CD14-positive monocyte (primary cell): Measurements from ENCODE around the gene CLEC2B. TPM values are rescaled to one million over a fixed set of nuclear protein-coding genes. Genes with fewer than 3 reads are reported as not detected.
"Not testable (repeated sequence)": the region's sequence is repeated elsewhere in the genome, so short reads cannot be mapped to it uniquely, and the experiment has no call there.

Experiments
- DNase-seq, 3 donors: peaks; one replicate each; pipeline ENCODE4 v3.0.0-alpha.2; 2011 to 2022
- H2AFZ ChIP-seq: 2 replicates; pipeline ENCODE4 v1.6.0; 2012; ENCODE audit warnings: mild to moderate bottlenecking, low read depth, low read length, inconsistent platforms; ENCODE audit not compliant: insufficient read depth, poor library complexity, severe bottlenecking
- H3K27ac ChIP-seq, 2 donors: 1 replicate in 1 of 2; 2 replicates in 1 of 2; pipeline ENCODE4 v1.5.1; 2012 to 2013; ENCODE audit warnings: low read length in 2 of 2, control low read depth in 1 of 2, inconsistent platforms in 1 of 2, low read depth in 1 of 2, mild to moderate bottlenecking in 1 of 2
- H3K27me3 ChIP-seq, 2 donors: one replicate each; pipeline versions ENCODE4 v1.6.0 to v1.6.1; 2011 to 2013; ENCODE audit warnings: low read length in 2 of 2; ENCODE audit not compliant: control insufficient read depth in 2 of 2, insufficient read depth in 2 of 2
- H3K36me3 ChIP-seq, 2 donors: replicated peaks in 1 of 2; 1 replicate in 1 of 2; 2 replicates in 1 of 2; pipeline versions ENCODE4 v1.5.1 to v1.6.1; 2012 to 2013; ENCODE audit warnings: low read length in 2 of 2, control low read depth in 1 of 2, inconsistent platforms in 1 of 2, mild to moderate bottlenecking in 1 of 2; ENCODE audit not compliant: insufficient read depth in 2 of 2, control insufficient read depth in 1 of 2
- H3K4me1 ChIP-seq, 2 donors: 1 replicate in 1 of 2; 2 replicates in 1 of 2; pipeline versions ENCODE4 v1.5.1 to v1.6.1; 2012 to 2013; ENCODE audit warnings: low read length in 2 of 2, control low read depth in 1 of 2, inconsistent platforms in 1 of 2, mild to moderate bottlenecking in 1 of 2, moderate library complexity in 1 of 2; ENCODE audit not compliant: insufficient read depth in 2 of 2, control insufficient read depth in 1 of 2
- H3K4me2 ChIP-seq: replicated peaks from 2 replicates; pipeline ENCODE3; 2012; ENCODE audit warnings: low read length, moderate library complexity, mild to moderate bottlenecking; ENCODE audit not compliant: poor library complexity, severe bottlenecking; ENCODE audit errors: extremely low read depth
- H3K4me3 ChIP-seq, 3 experiments: fragments of 200-600 bp in 1 of 3; sonication (generic) in 1 of 3; replicated peaks in 1 of 3; 1 replicate in 2 of 3; 2 replicates in 1 of 3; pipeline ENCODE4 v1.5.1; 2011 to 2013; ENCODE audit warnings: low read length in 3 of 3, mild to moderate bottlenecking in 3 of 3, control low read depth in 2 of 3, low read depth in 2 of 3, inconsistent platforms in 1 of 3, moderate library complexity in 1 of 3
- H3K79me2 ChIP-seq: 2 replicates; pipeline ENCODE4 v1.6.0; 2012; ENCODE audit warnings: mild to moderate bottlenecking, control low read depth, inconsistent platforms, low read length, moderate library complexity; ENCODE audit not compliant: insufficient read depth
- H3K9ac ChIP-seq: 2 replicates; pipeline ENCODE4 v1.6.0; 2017; ENCODE audit warnings: low read length, mild to moderate bottlenecking; ENCODE audit not compliant: insufficient read depth, poor library complexity, severe bottlenecking
- H3K9me3 ChIP-seq, 2 donors: replicated peaks in 1 of 2; 1 replicate in 1 of 2; 2 replicates in 1 of 2; pipeline versions ENCODE4 v1.5.1 to v1.6.1; 2012 to 2013; ENCODE audit warnings: low read length in 2 of 2, control low read depth in 1 of 2; ENCODE audit not compliant: control insufficient read depth in 1 of 2, insufficient read depth in 1 of 2
- H4K20me1 ChIP-seq: 2 replicates; pipeline ENCODE4 v1.6.0; 2012; ENCODE audit warnings: mild to moderate bottlenecking, low read length, control low read depth, moderate library complexity; ENCODE audit not compliant: insufficient read depth
- H3K27ac Mint-ChIP-seq, 7 donors: one replicate each; pipeline ENCODE4 v1.8.0; 2020; ENCODE audit warnings: mild to moderate bottlenecking in 7 of 7, mixed read lengths in 7 of 7, moderate library complexity in 6 of 7, inconsistent platforms in 2 of 7
- H3K27me3 Mint-ChIP-seq, 3 donors: one replicate each; pipeline ENCODE4 v1.8.0; 2021 to 2022; ENCODE audit warnings: low read depth in 3 of 3, mild to moderate bottlenecking in 3 of 3, mixed read lengths in 3 of 3, moderate library complexity in 3 of 3, inconsistent platforms in 1 of 3
- H3K36me3 Mint-ChIP-seq, 2 donors: one replicate each; pipeline ENCODE4 v1.8.0; 2020; ENCODE audit warnings: mixed read lengths in 2 of 2, inconsistent platforms in 1 of 2, mild to moderate bottlenecking in 1 of 2
- H3K4me1 Mint-ChIP-seq: one replicate; pipeline ENCODE4 v1.8.0; 2020; ENCODE audit warnings: mild to moderate bottlenecking, mixed read lengths
- H3K4me3 Mint-ChIP-seq, 2 donors: one replicate each; pipeline ENCODE4 v1.8.0; 2020; ENCODE audit warnings: mild to moderate bottlenecking in 2 of 2, mixed read lengths in 2 of 2, moderate library complexity in 1 of 2
- H3K9me3 Mint-ChIP-seq, 7 donors: one replicate each; pipeline ENCODE4 v1.8.0; 2020 to 2022; ENCODE audit warnings: mixed read lengths in 7 of 7, mild to moderate bottlenecking in 6 of 7, moderate library complexity in 6 of 7, inconsistent platforms in 2 of 7
- WGBS: methylation state at CpG from one replicate; pipeline ENCODE4 v1.1.5; 2013; ENCODE audit warnings: missing lambda C conversion rate; ENCODE audit not compliant: insufficient coverage; 5-methylcytosine and 5-hydroxymethylcytosine counted together
- intact Hi-C, 2 donors: fragments of 100-400 bp; cut with micrococcal nuclease; formaldehyde crosslinking; loops; one replicate each; pipeline versions ENCODE4 v1.15.0 to v1.15.1; 2023
- polyA plus RNA-seq, 3 donors: library from polyadenylated mRNA; depleted of rRNA in 1 of 3; unstranded in 2 of 3; stranded (reverse) in 1 of 3; fragments of 300-500 nt in 2 of 3; fragments of >200 nt in 1 of 3; fragmentation: Illumina TruSeq in 2 of 3; gene quantifications; 1 replicate in 2 of 3; 2 replicates in 1 of 3; pipeline ENCODE4 v1.2.3, GENCODE V29; 2012 to 2021
- TF ChIP-seq, protein P1 (sequence below): fragments of 200-600 bp; IDR thresholded peaks from one replicate; pipeline ENCODE4 v1.8.0; 2022; ENCODE audit warnings: antibody characterized with exemption, mild to moderate bottlenecking

Gene CLEC2B
- polyA plus RNA-seq, 3 donors: 52.1 to 80.3 (median 59.4) TPM

DNA sequence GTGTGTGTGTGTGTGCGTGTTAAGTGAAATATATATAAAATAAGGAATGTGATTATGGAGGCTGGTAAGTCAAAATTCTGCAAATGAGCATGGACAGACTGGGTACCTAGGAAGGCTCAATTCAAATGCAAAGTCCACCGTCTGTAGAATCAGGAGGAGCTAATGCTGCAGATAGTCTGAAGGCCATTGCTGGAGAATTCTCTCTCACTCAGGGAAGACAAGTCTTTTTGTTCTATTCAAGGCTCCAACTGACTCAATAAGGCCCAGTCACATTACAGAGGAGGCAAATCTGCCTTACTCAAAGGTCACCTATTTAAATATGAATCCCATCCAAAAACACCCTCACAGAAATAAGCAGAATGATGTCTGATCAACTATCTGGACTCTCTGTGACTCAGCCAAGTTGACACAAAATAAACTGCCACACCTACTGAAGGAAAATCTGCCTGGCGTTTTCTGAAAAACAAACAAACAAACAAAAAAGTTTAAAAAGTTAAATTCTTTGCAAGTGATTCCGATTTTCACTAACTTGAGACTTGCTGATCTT lies 11.5 kb upstream of the CLEC2B start:
- Histone ChIP-seq H3K4me3 (no peak overlapping the region), H3K27me3 (no peaks in the 10 kb centered on the region), H2AFZ (peak overlapping the region; percentile 21), H3K36me3 (no peaks in the 10 kb centered on the region), H4K20me1 (no peaks in the 10 kb centered on the region), H3K4me2 (no peak overlapping the region), H3K27ac (no peak overlapping the region), H3K79me2 (no peaks in the 10 kb centered on the region), H3K4me1 (no peaks in the 10 kb centered on the region), H3K9ac (no peak overlapping the region), H3K9me3 (no peaks in the 10 kb centered on the region)
- intact Hi-C loops: no loop called here
- H3K27ac Mint-ChIP-seq: no peak overlapping the region
- H3K4me1 Mint-ChIP-seq: no peaks in the 10 kb centered on the region
- TF ChIP-seq, protein P1, sequence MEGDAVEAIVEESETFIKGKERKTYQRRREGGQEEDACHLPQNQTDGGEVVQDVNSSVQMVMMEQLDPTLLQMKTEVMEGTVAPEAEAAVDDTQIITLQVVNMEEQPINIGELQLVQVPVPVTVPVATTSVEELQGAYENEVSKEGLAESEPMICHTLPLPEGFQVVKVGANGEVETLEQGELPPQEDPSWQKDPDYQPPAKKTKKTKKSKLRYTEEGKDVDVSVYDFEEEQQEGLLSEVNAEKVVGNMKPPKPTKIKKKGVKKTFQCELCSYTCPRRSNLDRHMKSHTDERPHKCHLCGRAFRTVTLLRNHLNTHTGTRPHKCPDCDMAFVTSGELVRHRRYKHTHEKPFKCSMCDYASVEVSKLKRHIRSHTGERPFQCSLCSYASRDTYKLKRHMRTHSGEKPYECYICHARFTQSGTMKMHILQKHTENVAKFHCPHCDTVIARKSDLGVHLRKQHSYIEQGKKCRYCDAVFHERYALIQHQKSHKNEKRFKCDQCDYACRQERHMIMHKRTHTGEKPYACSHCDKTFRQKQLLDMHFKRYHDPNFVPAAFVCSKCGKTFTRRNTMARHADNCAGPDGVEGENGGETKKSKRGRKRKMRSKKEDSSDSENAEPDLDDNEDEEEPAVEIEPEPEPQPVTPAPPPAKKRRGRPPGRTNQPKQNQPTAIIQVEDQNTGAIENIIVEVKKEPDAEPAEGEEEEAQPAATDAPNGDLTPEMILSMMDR: no peak
- peaks cover 0 to 5% (median 3%) of the 10 kb centered on the region in 7 donors for H3K9me3 Mint-ChIP-seq
- H3K36me3 Mint-ChIP-seq: no peaks in the 10 kb centered on the region
- no peaks in the 10 kb centered on the region for H3K27me3 Mint-ChIP-seq
- H3K4me3 Mint-ChIP-seq: no peak overlapping the region
- no peak for DNase-seq
- WGBS: 100% methylated on average over 2 of the region's 4 CpGs

DNA sequence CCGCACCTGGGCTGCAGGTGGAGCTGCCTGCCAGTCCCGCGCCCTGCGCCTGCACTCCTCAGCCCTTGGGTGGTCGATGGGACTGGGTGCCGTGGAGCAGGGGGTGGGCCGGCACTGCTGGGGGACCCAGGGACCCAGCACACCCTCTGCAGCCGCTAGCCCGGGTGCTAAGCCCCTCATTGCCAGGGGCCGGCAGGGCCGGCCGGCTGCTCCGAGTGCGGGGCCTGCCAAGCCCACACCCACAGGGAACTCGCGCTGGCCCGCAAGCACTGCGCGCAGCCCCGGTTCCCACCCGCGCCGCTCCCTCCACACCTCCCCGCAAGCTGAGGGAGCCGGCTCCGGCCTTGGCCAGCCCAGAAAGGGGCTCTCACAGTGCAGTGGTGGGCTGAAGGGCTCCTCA lies 7.0 kb upstream of the CLEC2B start:
- not testable (repeated sequence) for H3K9ac ChIP-seq, H4K20me1 ChIP-seq, H3K27me3 Mint-ChIP-seq, DNase-seq, H3K36me3 Mint-ChIP-seq, H3K79me2 ChIP-seq, H3K4me2 ChIP-seq, H3K27me3 ChIP-seq, H2AFZ ChIP-seq, H3K27ac ChIP-seq, H3K27ac Mint-ChIP-seq, H3K4me1 Mint-ChIP-seq, H3K36me3 ChIP-seq, H3K4me3 ChIP-seq, H3K4me1 ChIP-seq, H3K4me3 Mint-ChIP-seq, H3K9me3 ChIP-seq
- intact Hi-C loops: loop anchor here in 1 of 2 donors (10.0 kb wide), 1 partner anchor 259 kb away; the partner anchor contains the start of gene CLEC7A
- WGBS: over 99% methylated on average over 26 of the region's 26 CpGs
- peaks cover 0 to 13% (median 10%) of the 10 kb centered on the region in 7 donors for H3K9me3 Mint-ChIP-seq
